HepG2 (cell line): ENCODE results near the gene SOX9. TPM values are rescaled to one million over a fixed set of nuclear protein-coding genes. Genes with fewer than 3 reads are reported as not detected.

Experiments used
- ATF6 ChIP-seq: sonication (generic); formaldehyde crosslinking; conservative IDR thresholded peaks from 2 replicates; pipeline ENCODE4 v1.4.0; 2020; ENCODE audit warnings: missing genetic modification reagents
- CCAR2 ChIP-seq: fragments of 200-400 bp; formaldehyde crosslinking; optimal IDR thresholded peaks from 2 replicates; pipeline ENCODE3; 2018; ENCODE audit warnings: low read depth, mild to moderate bottlenecking, low read length, moderate library complexity
- GRHL1 ChIP-seq: sonication (generic); formaldehyde crosslinking; conservative IDR thresholded peaks from 2 replicates; pipeline ENCODE4 v1.8.0; 2022; ENCODE audit warnings: missing genetic modification reagents
- HOXA3 ChIP-seq: sonication (generic); formaldehyde crosslinking; IDR thresholded peaks from 2 replicates; pipeline ENCODE4 v1.5.0; 2020; ENCODE audit warnings: missing genetic modification reagents
- KDM5B ChIP-seq: sonication (generic); formaldehyde crosslinking; IDR thresholded peaks from 2 replicates; pipeline ENCODE4 v1.4.0; 2020; ENCODE audit warnings: missing genetic modification reagents, mild to moderate bottlenecking, borderline replicate concordance
- MYPOP ChIP-seq: sonication (generic); formaldehyde crosslinking; IDR thresholded peaks from 2 replicates; pipeline ENCODE4 v1.8.1; 2023; ENCODE audit warnings: mild to moderate bottlenecking, moderate library complexity, missing genetic modification reagents
- RBM39 ChIP-seq: fragments of 200-400 bp; formaldehyde crosslinking; IDR thresholded peaks from one replicate; pipeline ENCODE4 v1.6.1; 2018; ENCODE audit warnings: antibody characterized with exemption, mild to moderate bottlenecking, low read depth, low read length; ENCODE audit not compliant: poor library complexity, severe bottlenecking
- SPEN ChIP-seq: sonication (generic); formaldehyde crosslinking; IDR thresholded peaks from 2 replicates; pipeline ENCODE4 v1.5.1; 2020; ENCODE audit warnings: low read depth, mild to moderate bottlenecking, missing genetic modification reagents
- SRF ChIP-seq: IDR thresholded peaks from 2 replicates; pipeline ENCODE4 v1.6.1; 2011; ENCODE audit warnings: mild to moderate bottlenecking, low read depth, low read length, moderate library complexity
- ZBTB20 ChIP-seq: sonication (generic); formaldehyde crosslinking; IDR thresholded peaks from 2 replicates; pipeline ENCODE4 v1.8.1; 2023; ENCODE audit warnings: missing genetic modification reagents, low read depth, mild to moderate bottlenecking, borderline replicate concordance
- ZBTB39 ChIP-seq: sonication (generic); formaldehyde crosslinking; IDR thresholded peaks from 2 replicates; pipeline ENCODE4 v1.5.0; 2020; ENCODE audit warnings: missing genetic modification reagents
- ZEB1 ChIP-seq: IDR thresholded peaks from 2 replicates; pipeline ENCODE4 v1.6.1; 2012; ENCODE audit warnings: mild to moderate bottlenecking, low read depth, inconsistent platforms; ENCODE audit not compliant: insufficient replicate concordance
- ZNF337 ChIP-seq: sonication (generic); formaldehyde crosslinking; IDR thresholded peaks from 2 replicates; pipeline ENCODE4 v1.5.1; 2020; ENCODE audit warnings: missing genetic modification reagents, low read depth, mild to moderate bottlenecking, borderline replicate concordance
- ZNF382 ChIP-seq: sonication (generic); formaldehyde crosslinking; IDR thresholded peaks from 2 replicates; pipeline ENCODE4 v1.5.0; 2020; ENCODE audit warnings: missing genetic modification reagents, mild to moderate bottlenecking, borderline replicate concordance
- ZNF547 ChIP-seq: sonication (generic); formaldehyde crosslinking; IDR thresholded peaks from 2 replicates; pipeline ENCODE4 v1.5.1; 2020; ENCODE audit warnings: mild to moderate bottlenecking, missing genetic modification reagents
- ZNF619 ChIP-seq: sonication (generic); formaldehyde crosslinking; IDR thresholded peaks from 2 replicates; pipeline ENCODE4 v1.4.0; 2020; ENCODE audit warnings: mild to moderate bottlenecking, missing genetic modification reagents
- ZNF800 ChIP-seq: sonication (generic); formaldehyde crosslinking; IDR thresholded peaks from 2 replicates; pipeline ENCODE4 v1.4.0; 2020; ENCODE audit warnings: missing genetic modification reagents
- ZNF841 ChIP-seq: sonication (generic); formaldehyde crosslinking; IDR thresholded peaks from 2 replicates; pipeline ENCODE4 v1.8.1; 2023; ENCODE audit warnings: missing genetic modification reagents, borderline replicate concordance
- polyA plus RNA-seq, 8 experiments: library from polyadenylated mRNA; depleted of rRNA in 3 of 8; stranded (reverse) in 7 of 8; unstranded in 1 of 8; fragments of >200 nt; fragmentation: Illumina TruSeq in 4 of 8; extraction: Trizol in 4 of 8; gene quantifications; 2 replicates each; pipeline versions ENCODE4 v1.2.1 to v1.2.3, GENCODE V29; 2011 to 2016; ENCODE audit warnings: low read depth in 4 of 8, missing spikeins in 1 of 8, mixed read lengths in 1 of 8; ENCODE audit not compliant: insufficient read depth in 1 of 8
- total RNA-seq, 5 experiments: library from RNA; depleted of rRNA; stranded (reverse); fragments of >200 nt; fragmentation: Illumina TruSeq; extraction: Trizol; gene quantifications; 2 replicates each; pipeline ENCODE4 v1.2.3, GENCODE V29; 2016; ENCODE audit warnings: low read depth in 1 of 5

Gene SOX9
- total and polyA plus RNA-seq, 2 of the 13 experiments (the other 11 are each of a cell fraction or from before 2014, with no cell fraction given), result 16.1 to 27.6 TPM

- no peak for TF ChIP-seq ZNF547 (CRISPR knock-in tag)
- TF ChIP-seq ZEB1, result no peak
- TF ChIP-seq ZNF382, result no peak
- no peak for TF ChIP-seq ZNF841 (CRISPR knock-in tag)
- TF ChIP-seq ZNF619 (CRISPR knock-in tag), result no peak
- TF ChIP-seq ZNF337 (CRISPR knock-in tag), result no peak
- TF ChIP-seq GRHL1 (CRISPR knock-in tag), result no peak
- TF ChIP-seq SPEN (CRISPR knock-in tag), result 0 out of 2 replicates have a peak, but pooled peaks have one; percentile 15
- TF ChIP-seq ZNF800 (CRISPR knock-in tag), result no peak
- no peak for TF ChIP-seq RBM39
- no peak for TF ChIP-seq ATF6 (CRISPR knock-in tag)
- TF ChIP-seq ZBTB20 (CRISPR knock-in tag), result 0 out of 2 replicates have a peak, but pooled peaks have one; percentile 33
- TF ChIP-seq ZBTB39, result no peak
- TF ChIP-seq KDM5B (CRISPR knock-in tag), result no peak
- TF ChIP-seq HOXA3 (CRISPR knock-in tag), result no peak
- no peak for TF ChIP-seq CCAR2
- TF ChIP-seq SRF, result no peak
- TF ChIP-seq MYPOP (CRISPR knock-in tag), result no peak
These were observed 2.3 kb upstream of the SOX9 start (continued) for GRCh38 chr17:72118335-72119076.
